HEK293 (cell line): ENCODE data around the gene GBX1.

ENCODE experiments used
- CTCF ChIA-PET: fragments of 350-600 bp; formaldehyde crosslinking; extraction: SDS; loops from one replicate; lab custom pipeline; 2021; ENCODE audit warnings: antibody characterized with exemption; lab: Yijun Ruan, JAX
- POLR2A ChIA-PET: fragments of 300-600 bp; formaldehyde crosslinking; extraction: SDS; loops from one replicate; lab custom pipeline; 2020; ENCODE audit warnings: antibody characterized with exemption, inconsistent platforms; lab: Yijun Ruan, JAX
- H3K27ac ChIP-seq: fragments of 200-500 bp; sonication (Bioruptor generic); 2 replicates; pipeline ENCODE4 v1.5.1; 2014; ENCODE audit warnings: low read depth, low read length, control low read depth, inconsistent platforms; ENCODE audit errors: extremely low read depth
- H3K36me3 ChIP-seq, 2 experiments: fragments of 200-500 bp in 1 of 2; sonication (Bioruptor generic) in 1 of 2; 1 replicate in 1 of 2; 2 replicates in 1 of 2; pipeline ENCODE4 v1.5.1; 2014 to 2017; ENCODE audit warnings: inconsistent platforms in 2 of 2, low read length in 2 of 2; ENCODE audit not compliant: control insufficient read depth in 2 of 2, insufficient read depth in 1 of 2
- H3K4me1 ChIP-seq: fragments of 200-500 bp; sonication (Bioruptor generic); 2 replicates; pipeline ENCODE4 v1.5.1; 2014; ENCODE audit warnings: mild to moderate bottlenecking, low read length, inconsistent platforms; ENCODE audit not compliant: control insufficient read depth, insufficient read depth
- H3K4me3 ChIP-seq: 2 replicates; pipeline ENCODE4 v1.5.1; 2011; ENCODE audit warnings: low read depth, mild to moderate bottlenecking, control low read depth, low read length, moderate library complexity
- H3K9me3 ChIP-seq: fragments of 200-500 bp; sonication (Bioruptor generic); 2 replicates; pipeline ENCODE4 v1.5.1; 2014; ENCODE audit warnings: low read depth, low read length, inconsistent platforms; ENCODE audit not compliant: control insufficient read depth, insufficient read depth
- BCL11A ChIP-seq: fragments of 450-650 bp; formaldehyde crosslinking; IDR thresholded peaks from 2 replicates; pipeline ENCODE4 v1.5.1; 2016; ENCODE audit warnings: low read depth, missing biosample characterization, missing genetic modification characterization
- OSR2 ChIP-seq: fragments of 450-650 bp; formaldehyde crosslinking; IDR thresholded peaks from 2 replicates; pipeline ENCODE4 v1.5.1; 2016; ENCODE audit warnings: missing biosample characterization, missing genetic modification characterization
- OVOL3 ChIP-seq: fragments of 450-650 bp; formaldehyde crosslinking; IDR thresholded peaks from 2 replicates; pipeline ENCODE4 v1.5.1; 2016; ENCODE audit warnings: missing biosample characterization, missing genetic modification characterization
- PRDM2 ChIP-seq: fragments of 450-650 bp; formaldehyde crosslinking; IDR thresholded peaks from 2 replicates; pipeline ENCODE4 v1.5.1; 2016; ENCODE audit warnings: missing biosample characterization, missing genetic modification characterization, borderline replicate concordance
- ZFP37 ChIP-seq: fragments of 450-650 bp; formaldehyde crosslinking; IDR thresholded peaks from 2 replicates; pipeline ENCODE4 v1.5.1; 2016; ENCODE audit warnings: missing biosample characterization, missing genetic modification characterization
- ZNF138 ChIP-seq: fragments of 450-650 bp; formaldehyde crosslinking; IDR thresholded peaks from 2 replicates; pipeline ENCODE4 v1.5.1; 2016; ENCODE audit warnings: missing biosample characterization, missing genetic modification characterization, borderline replicate concordance
- ZNF292 ChIP-seq: fragments of 450-650 bp; formaldehyde crosslinking; IDR thresholded peaks from 2 replicates; pipeline ENCODE4 v1.5.1; 2016; ENCODE audit warnings: low read depth, missing biosample characterization, missing genetic modification characterization, borderline replicate concordance
- ZNF350 ChIP-seq: fragments of 450-650 bp; formaldehyde crosslinking; IDR thresholded peaks from 2 replicates; pipeline ENCODE4 v1.5.0; 2017; ENCODE audit warnings: missing biosample characterization, mild to moderate bottlenecking, missing genetic modification characterization
- ZNF416 ChIP-seq: fragments of 450-650 bp; formaldehyde crosslinking; IDR thresholded peaks from 2 replicates; pipeline ENCODE4 v1.5.1; 2016; ENCODE audit warnings: missing biosample characterization, missing genetic modification characterization
- ZNF423 ChIP-seq: fragments of 450-650 bp; formaldehyde crosslinking; IDR thresholded peaks from 2 replicates; pipeline ENCODE4 v1.5.1; 2016; ENCODE audit warnings: missing biosample characterization, missing genetic modification characterization
- ZNF449 ChIP-seq: fragments of 450-650 bp; formaldehyde crosslinking; IDR thresholded peaks from 2 replicates; pipeline ENCODE4 v1.5.1; 2017; ENCODE audit warnings: missing biosample characterization, mild to moderate bottlenecking, missing genetic modification characterization, moderate library complexity
- ZNF48 ChIP-seq: fragments of 450-650 bp; formaldehyde crosslinking; IDR thresholded peaks from 2 replicates; pipeline ENCODE4 v1.5.1; 2016; ENCODE audit warnings: missing biosample characterization, missing genetic modification characterization
- ZNF501 ChIP-seq: fragments of 450-650 bp; formaldehyde crosslinking; IDR thresholded peaks from 2 replicates; pipeline ENCODE4 v1.5.1; 2016; ENCODE audit warnings: missing biosample characterization, missing genetic modification characterization
- ZNF514 ChIP-seq: fragments of 450-650 bp; formaldehyde crosslinking; IDR thresholded peaks from 2 replicates; pipeline ENCODE4 v1.5.1; 2016; ENCODE audit warnings: missing biosample characterization, missing genetic modification characterization
- ZNF518A ChIP-seq: fragments of 450-650 bp; formaldehyde crosslinking; conservative IDR thresholded peaks from 2 replicates; pipeline ENCODE4 v1.5.1; 2016; ENCODE audit warnings: low read depth, missing biosample characterization, missing genetic modification characterization
- ZNF521 ChIP-seq: fragments of 450-650 bp; formaldehyde crosslinking; IDR thresholded peaks from 2 replicates; pipeline ENCODE4 v1.5.1; 2017; ENCODE audit warnings: missing biosample characterization, mild to moderate bottlenecking, missing genetic modification characterization
- ZNF548 ChIP-seq: fragments of 450-650 bp; formaldehyde crosslinking; IDR thresholded peaks from 2 replicates; pipeline ENCODE4 v1.5.1; 2016; ENCODE audit warnings: missing biosample characterization, missing genetic modification characterization
- ZNF561 ChIP-seq: fragments of 450-650 bp; IDR thresholded peaks from 2 replicates; pipeline ENCODE4 v1.5.1; 2018; ENCODE audit warnings: missing biosample characterization, missing genetic modification characterization, borderline replicate concordance
- ZNF610 ChIP-seq: fragments of 450-650 bp; formaldehyde crosslinking; IDR thresholded peaks from 2 replicates; pipeline ENCODE4 v1.5.1; 2016; ENCODE audit warnings: missing biosample characterization, missing genetic modification characterization, borderline replicate concordance
- ZNF747 ChIP-seq: fragments of 450-650 bp; formaldehyde crosslinking; IDR thresholded peaks from 2 replicates; pipeline ENCODE4 v1.5.1; 2016; ENCODE audit warnings: missing biosample characterization, missing genetic modification characterization
- ZNF830 ChIP-seq: fragments of 450-650 bp; IDR thresholded peaks from 2 replicates; pipeline ENCODE4 v1.5.0; 2018; ENCODE audit warnings: missing biosample characterization, missing genetic modification characterization, low read depth, mild to moderate bottlenecking, moderate library complexity
- ZNF843 ChIP-seq: fragments of 450-650 bp; formaldehyde crosslinking; IDR thresholded peaks from 2 replicates; pipeline ENCODE4 v1.5.1; 2016; ENCODE audit warnings: missing biosample characterization, missing genetic modification characterization

GBX1 gene

GRCh38 chr7:151179287-151179860, 11.9 kb upstream of the GBX1 start:
- no peaks in the 10 kb centered on the region for H3K4me1 ChIP-seq
- CTCF ChIA-PET, result interaction anchor here (0.8 to 1.7 kb wide), 5 partner anchors 9 to 64 kb away, joined by 3 to 7 read pairs (median 4); no protein-coding TSS in a partner anchor
- H3K36me3 ChIP-seq, result no peaks in the 10 kb centered on the region
- H3K27ac ChIP-seq, result no peak overlapping the region
- H3K9me3 ChIP-seq, result no peaks in the 10 kb centered on the region
- TF ChIP-seq ZNF48 (tag by site-specific recombination), result no peak
- TF ChIP-seq ZNF292 (tag by site-specific recombination), result no peak
- no peak for TF ChIP-seq BCL11A (tag by site-specific recombination)
- no peak for TF ChIP-seq ZNF548
- TF ChIP-seq ZNF747 (tag by site-specific recombination), result no peak
- no peak for TF ChIP-seq PRDM2 (tag by site-specific recombination)
- no peak for TF ChIP-seq ZNF518A (tag by site-specific recombination)
- no peak for TF ChIP-seq ZNF561 (tag by site-specific recombination)
- no peak for TF ChIP-seq ZNF416
- no peak for TF ChIP-seq ZNF138
- TF ChIP-seq ZNF610 (tag by site-specific recombination), result no peak
- POLR2A ChIA-PET, result no interaction called here
- H3K4me3 ChIP-seq, result no peak overlapping the region

- no peak overlapping the region for H3K27ac ChIP-seq
- H3K9me3 ChIP-seq, result no peaks in the 10 kb centered on the region
- ChIA-PET POLR2A (no interaction called here), CTCF (interaction anchor here (0.5 to 1.7 kb wide), 7 partner anchors 8 to 876 kb away, joined by 3 to 7 read pairs (median 4); no protein-coding TSS in a partner anchor)
- H3K4me3 ChIP-seq, result no peak overlapping the region
- TF ChIP-seq OSR2 (tag by site-specific recombination) (no peak), ZNF501 (tag by site-specific recombination) (no peak), OVOL3 (tag by site-specific recombination) (no peak), ZNF350 (tag by site-specific recombination) (no peak), ZNF521 (no peak), ZNF423 (no peak), ZNF449 (tag by site-specific recombination) (no peak), ZNF548 (no peak), ZNF514 (tag by site-specific recombination) (no peak), ZFP37 (tag by site-specific recombination) (no peak), ZNF843 (no peak), ZNF830 (tag by site-specific recombination) (no peak)
- H3K36me3 ChIP-seq, result no peaks in the 10 kb centered on the region
- no peaks in the 10 kb centered on the region for H3K4me1 ChIP-seq
Observed at GRCh38 chr7:151178831-151179230, 11.3 kb upstream of the GBX1 start.
